ENCODE measurements around the gene MICA.
A peak's percentile ranks its signal among the peaks of the same experiment; 100 is the strongest.

MICA gene

GRCh38 chr6:31462026-31462963 is 58.9 kb downstream of the MICA start:
- H3K4me2 ChIP-seq (ENCODE audit: low read length): peak overlapping the region; percentile 90
- H3K27me3 ChIP-seq (ENCODE audit: control insufficient read depth, insufficient read depth, low read length): no peaks in the 10 kb centered on the region
- no peaks in the 10 kb centered on the region for H3K9me3 ChIP-seq (ENCODE audit: control insufficient read depth, low read length)
- peak overlapping the region; percentile 66 for H3K27ac ChIP-seq
- no peaks in the 10 kb centered on the region for H3K79me2 ChIP-seq
- H2AFZ ChIP-seq: peak overlapping the region; percentile 95
- peak overlapping the region; percentile 87 for H3K4me3 ChIP-seq (ENCODE audit: low read depth, low read length)
- peaks cover 7% of the 10 kb centered on the region for H3K4me1 ChIP-seq
- no peaks in the 10 kb centered on the region for H3K36me3 ChIP-seq (ENCODE audit: control insufficient read depth, insufficient read depth, low read length)
- H3K9ac ChIP-seq: no peak overlapping the region
- no peak for TF ChIP-seq CTCF (IDR thresholded peaks at IDR 0.05)

GRCh38 chr6:31462964-31463870 is 59.8 kb downstream of the MICA start:
- Histone ChIP-seq H2AFZ (peak overlapping the region; percentile 95), H3K79me2 (no peaks in the 10 kb centered on the region), H3K4me3 (ENCODE audit: low read depth, low read length) (peak overlapping the region; percentile 87), H3K36me3 (ENCODE audit: control insufficient read depth, insufficient read depth, low read length) (no peaks in the 10 kb centered on the region), H3K9ac (no peak overlapping the region), H3K9me3 (ENCODE audit: control insufficient read depth, low read length) (no peaks in the 10 kb centered on the region), H3K4me2 (ENCODE audit: low read length) (peak overlapping the region; percentile 90), H3K27ac (peak overlapping the region; percentile 66), H3K27me3 (ENCODE audit: control insufficient read depth, insufficient read depth, low read length) (no peaks in the 10 kb centered on the region), H3K4me1 (peaks cover 14% of the 10 kb centered on the region)
- TF ChIP-seq CTCF (IDR thresholded peaks at IDR 0.05): no peak

GRCh38 chr6:31464252-31465184 is 61.1 kb downstream of the MICA start:
- Histone ChIP-seq H3K4me3 (ENCODE audit: low read depth, low read length) (peak overlapping the region; percentile 87), H2AFZ (no peak overlapping the region), H3K9ac (no peak overlapping the region), H3K27ac (no peak overlapping the region), H3K4me2 (ENCODE audit: low read length) (peak overlapping the region; percentile 90), H3K9me3 (ENCODE audit: control insufficient read depth, low read length) (no peaks in the 10 kb centered on the region), H3K27me3 (ENCODE audit: control insufficient read depth, insufficient read depth, low read length) (no peaks in the 10 kb centered on the region), H3K36me3 (ENCODE audit: control insufficient read depth, insufficient read depth, low read length) (no peaks in the 10 kb centered on the region), H3K79me2 (no peaks in the 10 kb centered on the region), H3K4me1 (peaks cover 19% of the 10 kb centered on the region)
- TF ChIP-seq CTCF (IDR thresholded peaks at IDR 0.05): no peak
